GM23338 (cell line): Measurements from ENCODE around the gene ARX. TPM values are rescaled to one million over a fixed set of nuclear protein-coding genes. Genes with fewer than 3 reads are reported as not detected.

Experiments used
- ATAC-seq: fragments of 200-7000 bp; cut with Tn5 transposase; 3 replicates; pipeline ENCODE4 v1.9.1; 2020
- DNase-seq: peaks from one replicate; pipeline ENCODE4 v3.0.0-alpha.2; 2015; ENCODE audit warnings: low spot score
- H2AFZ ChIP-seq: fragments of 200-600 bp; sonication (generic); 2 replicates; pipeline ENCODE4 v1.8.0; 2016; ENCODE audit warnings: antibody characterized with exemption, mild to moderate bottlenecking, moderate library complexity
- H3F3A ChIP-seq: fragments of 200-600 bp; sonication (generic); replicated peaks from 2 replicates; pipeline ENCODE4 v1.8.0; 2017; ENCODE audit warnings: antibody characterized with exemption, mixed run types, low read depth
- H3K27ac ChIP-seq: fragments of 200-600 bp; sonication (generic); 2 replicates; pipeline ENCODE4 v1.6.1; 2016; ENCODE audit warnings: low read depth
- H3K27me3 ChIP-seq: fragments of 200-600 bp; sonication (generic); 2 replicates; pipeline ENCODE4 v1.8.0; 2016; ENCODE audit warnings: mild to moderate bottlenecking, mixed run types, moderate library complexity; ENCODE audit not compliant: insufficient read depth
- H3K36me3 ChIP-seq: fragments of 200-600 bp; sonication (generic); 2 replicates; pipeline ENCODE4 v1.8.0; 2016; ENCODE audit warnings: mild to moderate bottlenecking; ENCODE audit not compliant: insufficient read depth
- H3K4me1 ChIP-seq: fragments of 200-600 bp; sonication (generic); 2 replicates; pipeline ENCODE4 v1.8.0; 2016; ENCODE audit warnings: mild to moderate bottlenecking, moderate library complexity; ENCODE audit not compliant: insufficient read depth
- H3K4me2 ChIP-seq: fragments of 200-600 bp; sonication (generic); 2 replicates; pipeline ENCODE4 v1.7.1; 2017; ENCODE audit warnings: mixed run types
- H3K4me3 ChIP-seq: fragments of 200-600 bp; sonication (generic); 2 replicates; pipeline ENCODE4 v1.6.1; 2016; ENCODE audit warnings: mixed run types
- H3K79me2 ChIP-seq: fragments of 200-600 bp; sonication (generic); replicated peaks from 2 replicates; pipeline ENCODE4 v1.8.0; 2017; ENCODE audit warnings: mild to moderate bottlenecking; ENCODE audit not compliant: insufficient read depth
- H3K9me2 ChIP-seq: fragments of 200-600 bp; sonication (generic); 2 replicates; pipeline ENCODE4 v1.8.0; 2017; ENCODE audit not compliant: insufficient read depth
- H4K20me1 ChIP-seq: fragments of 200-600 bp; sonication (generic); replicated peaks from 2 replicates; pipeline ENCODE4 v1.8.0; 2017; ENCODE audit warnings: mild to moderate bottlenecking; ENCODE audit not compliant: insufficient read depth
- H3K27ac Mint-ChIP-seq: 2 replicates; pipeline ENCODE4 v1.8.0; 2020; ENCODE audit warnings: inconsistent platforms, mild to moderate bottlenecking, moderate library complexity, mixed read lengths
- H3K27me3 Mint-ChIP-seq: 3 replicates; pipeline ENCODE4 v1.8.0; 2022; ENCODE audit warnings: low read depth, mild to moderate bottlenecking, moderate library complexity, mixed read lengths, inconsistent platforms; ENCODE audit not compliant: insufficient read depth, poor library complexity
- H3K36me3 Mint-ChIP-seq: 3 replicates; pipeline ENCODE4 v1.8.0; 2021; ENCODE audit warnings: low read depth, mild to moderate bottlenecking, inconsistent platforms, moderate library complexity, mixed read lengths
- H3K4me1 Mint-ChIP-seq: 3 replicates; pipeline ENCODE4 v1.8.0; 2020; ENCODE audit warnings: mild to moderate bottlenecking, inconsistent platforms, mixed read lengths
- H3K4me3 Mint-ChIP-seq: 3 replicates; pipeline ENCODE4 v1.8.0; 2021; ENCODE audit warnings: moderate library complexity, mild to moderate bottlenecking, inconsistent platforms, mixed read lengths
- H3K9me3 Mint-ChIP-seq: 3 replicates; pipeline ENCODE4 v1.8.0; 2020; ENCODE audit warnings: moderate library complexity, mild to moderate bottlenecking, inconsistent platforms, mixed read lengths
- CTCF ChIP-seq, 2 experiments: fragments of 200-600 bp in 1 of 2; sonication (generic) in 1 of 2; conservative IDR thresholded peaks; 2 replicates each; pipeline versions ENCODE4 v1.5.1 to v1.6.1; 2016 to 2017; ENCODE audit warnings: antibody characterized with exemption in 2 of 2, low read depth in 2 of 2, mild to moderate bottlenecking in 2 of 2, moderate library complexity in 1 of 2
- JUNB ChIP-seq: IDR thresholded peaks from one replicate; pipeline ENCODE4 v1.6.1; 2016; ENCODE audit warnings: antibody characterized with exemption; ENCODE audit not compliant: unreplicated experiment
- ZNF462 ChIP-seq: fragments of 250-450 bp; sonication (Bioruptor Pico); IDR thresholded peaks from 2 replicates; pipeline ENCODE4 v1.5.0; 2020; ENCODE audit warnings: mild to moderate bottlenecking, moderate library complexity
- polyA plus RNA-seq: library from polyadenylated mRNA; unstranded; fragments of >200 nt; fragmentation: Nextera tagmentation; extraction: Ambion mirVana; gene quantifications from 2 replicates; pipeline ENCODE4 v1.2.1, GENCODE V29; 2016
- total RNA-seq: library from RNA; depleted of rRNA; stranded (reverse); fragments of >200 nt; shearing (Covaris generic); gene quantifications from 2 replicates; pipeline ENCODE4 v1.2.3, GENCODE V29; 2014

The ARX gene
- total and polyA plus RNA-seq, 2 experiments from 2014 or later: 0.13 TPM; not detected in 1

- Histone ChIP-seq H4K20me1 (no peaks in the 10 kb centered on the region), H2AFZ (no peak overlapping the region), H3F3A (no peaks in the 10 kb centered on the region), H3K4me1 (no peaks in the 10 kb centered on the region), H3K27ac (no peak overlapping the region), H3K4me3 (no peak overlapping the region), H3K36me3 (no peaks in the 10 kb centered on the region), H3K27me3 (no peaks in the 10 kb centered on the region), H3K79me2 (no peaks in the 10 kb centered on the region), H3K9me2 (no peaks in the 10 kb centered on the region), H3K4me2 (no peak overlapping the region)
- no peaks in the 10 kb centered on the region for H3K36me3 Mint-ChIP-seq
- no peak overlapping the region for H3K4me3 Mint-ChIP-seq
- no peaks in the 10 kb centered on the region for H3K9me3 Mint-ChIP-seq
- no peak for DNase-seq
- peaks cover 7% of the 10 kb centered on the region for H3K4me1 Mint-ChIP-seq
- H3K27ac Mint-ChIP-seq: no peak overlapping the region
- ATAC-seq: no peak
- TF ChIP-seq ZNF462 (CRISPR knock-in tag) (no peak), JUNB (no peak)
- no peaks in the 10 kb centered on the region for H3K27me3 Mint-ChIP-seq
Observed at GRCh38 chrX:24985120-24985519, 30.6 kb downstream of the ARX start.

- no peaks in the 10 kb centered on the region for H3K27me3 ChIP-seq
- no peaks in the 10 kb centered on the region for H3F3A ChIP-seq
- H3K9me2 ChIP-seq: no peaks in the 10 kb centered on the region
- DNase-seq (no peak), ATAC-seq (no peak)
- no peak overlapping the region for H3K4me3 Mint-ChIP-seq
- H3K4me2 ChIP-seq: no peak overlapping the region
- no peak overlapping the region for H3K27ac Mint-ChIP-seq
- no peak overlapping the region for H3K27ac ChIP-seq
- H4K20me1 ChIP-seq: no peaks in the 10 kb centered on the region
- peaks cover 6% of the 10 kb centered on the region; the same call in 1 of the 3 replicates for H3K4me1 Mint-ChIP-seq
- no peaks in the 10 kb centered on the region for H3K36me3 Mint-ChIP-seq
- no peaks in the 10 kb centered on the region for H3K9me3 Mint-ChIP-seq
- no peak overlapping the region for H3K4me3 ChIP-seq
- no peaks in the 10 kb centered on the region for H3K4me1 ChIP-seq
- H2AFZ ChIP-seq: no peak overlapping the region
- H3K79me2 ChIP-seq: no peaks in the 10 kb centered on the region
- H3K27me3 Mint-ChIP-seq: no peaks in the 10 kb centered on the region
- H3K36me3 ChIP-seq: no peaks in the 10 kb centered on the region
- TF ChIP-seq JUNB (no peak), CTCF (conservative IDR thresholded peaks at IDR 0.05; ENCODE audit: low read depth in 2 of 2) (no peak), ZNF462 (CRISPR knock-in tag) (no peak)
Observed at GRCh38 chrX:24983931-24984330, 31.8 kb downstream of the ARX start.
